DOHH2 (cell line): ENCODE data around the gene ZNF30.

ENCODE experiments used
- EZH2phosphoT487 ChIP-seq: fragments of 200-600 bp; sonication (generic); IDR thresholded peaks from 2 replicates; pipeline ENCODE4 v1.6.1; 2017; ENCODE audit warnings: borderline replicate concordance, mild to moderate bottlenecking, antibody characterized with exemption, low read length, moderate library complexity, mixed read lengths
- TF ChIP-seq, protein P1 (sequence below): fragments of 200-600 bp; sonication (generic); IDR thresholded peaks from one replicate; pipeline ENCODE4 v1.5.1; 2014; ENCODE audit warnings: antibody characterized with exemption, mild to moderate bottlenecking, low read depth, low read length; ENCODE audit not compliant: poor library complexity, severe bottlenecking

DNA sequence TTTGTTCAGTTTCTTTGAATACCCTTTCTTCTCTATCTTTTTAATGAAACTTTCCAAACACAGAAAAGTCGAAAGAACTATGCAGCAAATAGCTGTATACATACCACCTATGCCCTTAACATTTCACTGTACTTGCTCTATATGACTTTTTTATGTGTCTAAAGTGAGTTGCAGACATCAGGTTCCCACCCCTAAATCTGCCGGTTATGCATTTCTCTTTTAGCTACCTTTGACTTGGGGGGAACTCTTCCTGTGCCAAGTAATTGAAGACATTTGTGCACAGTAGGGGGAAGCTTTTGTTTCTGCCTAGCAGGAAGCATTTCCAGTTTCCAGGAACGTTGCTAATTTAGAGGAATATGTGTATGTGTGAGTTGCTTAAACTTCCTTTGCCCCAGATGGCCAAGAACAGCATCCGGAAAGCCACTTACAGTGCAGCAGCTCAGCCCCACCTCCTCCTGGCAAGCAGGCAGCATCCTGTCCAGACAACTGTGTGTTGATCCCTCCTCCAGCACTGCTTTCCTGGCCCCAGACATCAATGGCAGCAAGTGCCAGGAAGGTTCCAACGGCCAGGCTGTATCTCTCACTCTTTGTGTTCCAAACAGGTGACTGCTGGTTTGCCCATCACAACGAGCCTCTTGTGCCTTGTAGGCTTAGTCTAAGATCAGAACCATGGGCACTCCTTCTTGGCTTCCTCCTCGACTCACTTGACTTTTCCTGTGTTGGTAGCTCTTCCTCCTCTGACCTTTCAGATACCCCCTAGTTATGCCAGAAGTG lies 58.7 kb downstream of the ZNF30 start:
- TF ChIP-seq, protein P1, sequence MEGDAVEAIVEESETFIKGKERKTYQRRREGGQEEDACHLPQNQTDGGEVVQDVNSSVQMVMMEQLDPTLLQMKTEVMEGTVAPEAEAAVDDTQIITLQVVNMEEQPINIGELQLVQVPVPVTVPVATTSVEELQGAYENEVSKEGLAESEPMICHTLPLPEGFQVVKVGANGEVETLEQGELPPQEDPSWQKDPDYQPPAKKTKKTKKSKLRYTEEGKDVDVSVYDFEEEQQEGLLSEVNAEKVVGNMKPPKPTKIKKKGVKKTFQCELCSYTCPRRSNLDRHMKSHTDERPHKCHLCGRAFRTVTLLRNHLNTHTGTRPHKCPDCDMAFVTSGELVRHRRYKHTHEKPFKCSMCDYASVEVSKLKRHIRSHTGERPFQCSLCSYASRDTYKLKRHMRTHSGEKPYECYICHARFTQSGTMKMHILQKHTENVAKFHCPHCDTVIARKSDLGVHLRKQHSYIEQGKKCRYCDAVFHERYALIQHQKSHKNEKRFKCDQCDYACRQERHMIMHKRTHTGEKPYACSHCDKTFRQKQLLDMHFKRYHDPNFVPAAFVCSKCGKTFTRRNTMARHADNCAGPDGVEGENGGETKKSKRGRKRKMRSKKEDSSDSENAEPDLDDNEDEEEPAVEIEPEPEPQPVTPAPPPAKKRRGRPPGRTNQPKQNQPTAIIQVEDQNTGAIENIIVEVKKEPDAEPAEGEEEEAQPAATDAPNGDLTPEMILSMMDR, result no peak
- TF ChIP-seq EZH2phosphoT487, result no peak
